ENCODE data around the gene CELF2.

DNA sequence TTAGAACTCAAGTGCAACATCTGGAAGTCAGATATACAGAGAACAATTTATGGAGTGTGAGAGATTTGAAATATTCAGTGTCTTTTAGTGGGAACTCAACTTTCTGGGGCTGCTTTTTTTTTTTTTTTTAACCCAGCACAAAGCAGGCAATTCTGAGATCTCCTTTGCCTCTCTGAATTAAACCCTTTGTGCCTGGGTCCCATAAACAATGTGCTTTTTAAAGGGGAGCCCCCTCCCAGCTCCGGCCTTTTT is 146.8 kb downstream of the CELF2 start:
- TF ChIP-seq, protein P1, sequence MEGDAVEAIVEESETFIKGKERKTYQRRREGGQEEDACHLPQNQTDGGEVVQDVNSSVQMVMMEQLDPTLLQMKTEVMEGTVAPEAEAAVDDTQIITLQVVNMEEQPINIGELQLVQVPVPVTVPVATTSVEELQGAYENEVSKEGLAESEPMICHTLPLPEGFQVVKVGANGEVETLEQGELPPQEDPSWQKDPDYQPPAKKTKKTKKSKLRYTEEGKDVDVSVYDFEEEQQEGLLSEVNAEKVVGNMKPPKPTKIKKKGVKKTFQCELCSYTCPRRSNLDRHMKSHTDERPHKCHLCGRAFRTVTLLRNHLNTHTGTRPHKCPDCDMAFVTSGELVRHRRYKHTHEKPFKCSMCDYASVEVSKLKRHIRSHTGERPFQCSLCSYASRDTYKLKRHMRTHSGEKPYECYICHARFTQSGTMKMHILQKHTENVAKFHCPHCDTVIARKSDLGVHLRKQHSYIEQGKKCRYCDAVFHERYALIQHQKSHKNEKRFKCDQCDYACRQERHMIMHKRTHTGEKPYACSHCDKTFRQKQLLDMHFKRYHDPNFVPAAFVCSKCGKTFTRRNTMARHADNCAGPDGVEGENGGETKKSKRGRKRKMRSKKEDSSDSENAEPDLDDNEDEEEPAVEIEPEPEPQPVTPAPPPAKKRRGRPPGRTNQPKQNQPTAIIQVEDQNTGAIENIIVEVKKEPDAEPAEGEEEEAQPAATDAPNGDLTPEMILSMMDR (IDR thresholded peaks at IDR 0.05), result no peak
- TF ChIP-seq POLR2AphosphoS5 (IDR thresholded peaks at IDR 0.05), result no peak
- no peak for TF ChIP-seq POLR2A (IDR thresholded peaks at IDR 0.05)
